Breast epithelium (tissue), 4 donors: ENCODE results near the gene TBC1D3B. TPM values are rescaled to one million over a fixed set of nuclear protein-coding genes. Genes with fewer than 3 reads are reported as not detected.

Source experiments
- DNase-seq, 2 donors: peaks; one replicate each; pipeline ENCODE4 v3.0.0-alpha.2; 2019; ENCODE audit warnings: low spot score in 2 of 2
- H3K27ac ChIP-seq, 2 donors: fragments of 200-600 bp; sonication (generic) in 1 of 2; one replicate each; pipeline ENCODE4 v1.5.1; 2016 to 2019; ENCODE audit warnings: mild to moderate bottlenecking in 1 of 2
- H3K27me3 ChIP-seq, 2 donors: fragments of 200-600 bp; sonication (generic) in 1 of 2; one replicate each; pipeline versions ENCODE4 v1.5.1 to v1.6.0; 2017 to 2019; ENCODE audit warnings: control low read depth in 1 of 2, mild to moderate bottlenecking in 1 of 2
- H3K36me3 ChIP-seq: fragments of 200-600 bp; one replicate; pipeline ENCODE4 v1.5.1; 2019
- H3K4me1 ChIP-seq, 2 donors: fragments of 200-600 bp; sonication (generic); one replicate each; pipeline ENCODE4 v1.5.1; 2016 to 2019; ENCODE audit warnings: control low read depth in 1 of 2
- H3K4me3 ChIP-seq, 3 donors: fragments of 200-600 bp; sonication (generic); 1 replicate in 2 of 3; 2 replicates in 1 of 3; pipeline ENCODE4 v1.5.1; 2016 to 2019; ENCODE audit warnings: mild to moderate bottlenecking in 3 of 3, moderate library complexity in 2 of 3
- H3K9me3 ChIP-seq, 2 donors: fragments of 200-600 bp; sonication (generic) in 1 of 2; one replicate each; pipeline ENCODE4 v1.5.1; 2016 to 2019; ENCODE audit warnings: control low read depth in 1 of 2
- CTCF ChIP-seq, 3 donors: fragments of 450-650 bp; IDR thresholded peaks; one replicate each; pipeline ENCODE4 v1.5.1; 2016 to 2017; ENCODE audit warnings: antibody characterized with exemption in 3 of 3, mild to moderate bottlenecking in 3 of 3, moderate library complexity in 3 of 3
- POLR2A ChIP-seq: fragments of 450-650 bp; IDR thresholded peaks from one replicate; pipeline ENCODE4 v1.6.1; 2016; ENCODE audit warnings: antibody characterized with exemption, mild to moderate bottlenecking, moderate library complexity
- POLR2AphosphoS5 ChIP-seq, 3 donors: sonication (generic); formaldehyde crosslinking; IDR thresholded peaks; one replicate each; pipeline ENCODE4 v1.6.1; 2017; ENCODE audit warnings: antibody characterized with exemption in 3 of 3
- intact Hi-C: fragments of 100-400 bp; cut with DNase I; formaldehyde crosslinking; loops from one replicate; pipeline ENCODE4 v1.15.1; 2023; ENCODE audit warnings: low total_unique reads
- total RNA-seq, 3 donors: library from RNA; depleted of rRNA; stranded (reverse); fragments of >200 nt; gene quantifications; one replicate each; pipeline ENCODE4 v1.1.0, GENCODE V29; 2016

TBC1D3B gene
- total RNA-seq, 3 donors from 2014 or later: 1.9 to 7.6 (median 5.2) TPM

GRCh38 chr17:36136036-36136435, 40.4 kb downstream of the TBC1D3B start:
- Histone ChIP-seq H3K27ac (peak overlapping the region in 1 of 2 donors; percentile 8), H3K27me3 (no peaks in the 10 kb centered on the region), H3K4me1 (no peaks in the 10 kb centered on the region), H3K4me3 (no peak overlapping the region), H3K36me3 (no peaks in the 10 kb centered on the region), H3K9me3 (no peaks in the 10 kb centered on the region)
- no peak for TF ChIP-seq CTCF (IDR thresholded peaks at IDR 0.05)
- TF ChIP-seq POLR2A: no peak
- no peak for TF ChIP-seq POLR2AphosphoS5 (IDR thresholded peaks at IDR 0.05)
- intact Hi-C loops: no loop called here
- DNase-seq: no peak

- Histone ChIP-seq H3K27ac (no peak overlapping the region), H3K27me3 (no peaks in the 10 kb centered on the region), H3K36me3 (no peaks in the 10 kb centered on the region), H3K4me1 (no peaks in the 10 kb centered on the region), H3K4me3 (no peak overlapping the region), H3K9me3 (no peaks in the 10 kb centered on the region)
- no peak for TF ChIP-seq POLR2A
- TF ChIP-seq POLR2AphosphoS5 (IDR thresholded peaks at IDR 0.05): no peak
- no peak for TF ChIP-seq CTCF (IDR thresholded peaks at IDR 0.05)
- DNase-seq: no peak
- intact Hi-C loops: no loop called here
Measured at GRCh38 chr17:36135465-36135864, 41.0 kb downstream of the TBC1D3B start.

- H3K9me3 ChIP-seq: no peaks in the 10 kb centered on the region
- no peak overlapping the region for H3K4me3 ChIP-seq
- DNase-seq: no peak
- TF ChIP-seq POLR2AphosphoS5 (IDR thresholded peaks at IDR 0.05) (no peak), CTCF (IDR thresholded peaks at IDR 0.05) (no peak), POLR2A (no peak)
- H3K27me3 ChIP-seq: no peaks in the 10 kb centered on the region
- no peaks in the 10 kb centered on the region for H3K36me3 ChIP-seq
- no peaks in the 10 kb centered on the region for H3K4me1 ChIP-seq
- H3K27ac ChIP-seq: no peak overlapping the region
- intact Hi-C loops: no loop called here
Measured at GRCh38 chr17:36133602-36134236, 42.7 kb downstream of the TBC1D3B start.

GRCh38 chr17:36132421-36132831, 44.0 kb downstream of the TBC1D3B start:
- Histone ChIP-seq H3K4me3 (no peak overlapping the region), H3K4me1 (no peaks in the 10 kb centered on the region), H3K9me3 (no peaks in the 10 kb centered on the region), H3K36me3 (no peaks in the 10 kb centered on the region), H3K27me3 (no peaks in the 10 kb centered on the region), H3K27ac (no peak overlapping the region)
- no peak for TF ChIP-seq POLR2A
- TF ChIP-seq POLR2AphosphoS5 (IDR thresholded peaks at IDR 0.05): no peak
- no peak for TF ChIP-seq CTCF (IDR thresholded peaks at IDR 0.05)
- DNase-seq: no peak
- intact Hi-C loops: no loop called here

DNA sequence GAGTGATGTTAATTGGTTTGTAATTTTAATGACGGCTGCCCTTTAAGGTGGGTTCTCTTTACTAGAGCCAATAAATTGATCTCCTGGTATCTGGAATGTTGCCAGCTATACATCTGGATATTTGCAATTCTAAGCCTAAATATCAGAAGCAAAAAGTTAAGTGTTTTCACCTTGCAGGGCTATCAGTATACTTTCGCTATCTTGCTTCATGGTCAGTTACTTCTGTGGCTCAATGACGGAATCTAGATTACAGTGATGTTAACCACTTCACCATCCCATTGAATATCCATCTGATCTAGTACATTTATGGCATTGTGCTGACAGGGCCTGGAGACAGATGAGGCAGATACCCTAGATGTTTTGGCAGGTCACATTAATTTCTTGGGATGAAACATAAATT, 44.5 kb downstream of the TBC1D3B start:
- no peaks in the 10 kb centered on the region for H3K9me3 ChIP-seq
- intact Hi-C loops: no loop called here
- H3K27ac ChIP-seq: no peak overlapping the region
- no peak overlapping the region for H3K4me3 ChIP-seq
- H3K4me1 ChIP-seq: no peaks in the 10 kb centered on the region
- DNase-seq: no peak
- H3K36me3 ChIP-seq: no peaks in the 10 kb centered on the region
- H3K27me3 ChIP-seq: no peaks in the 10 kb centered on the region
- TF ChIP-seq POLR2A (no peak), CTCF (IDR thresholded peaks at IDR 0.05) (no peak), POLR2AphosphoS5 (IDR thresholded peaks at IDR 0.05) (no peak)
